Measurements from ENCODE around the gene TIAM1.

TIAM1 gene

GRCh38 chr21:31265366-31266013, 78.6 kb downstream of the TIAM1 start:
- Histone ChIP-seq H3K27me3 (ENCODE audit: low read length) (no peaks in the 10 kb centered on the region), H3K79me2 (ENCODE audit: insufficient read depth, low read length) (no peaks in the 10 kb centered on the region), H3F3A (ENCODE audit: insufficient read depth) (no peaks in the 10 kb centered on the region), H4K20me1 (ENCODE audit: low read depth, low read length) (no peaks in the 10 kb centered on the region), H3K9me3 (ENCODE audit: insufficient read depth, low read length) (no peaks in the 10 kb centered on the region), H3K4me3 (ENCODE audit: insufficient read depth, low read length, poor library complexity, severe bottlenecking) (no peak overlapping the region), H3K36me3 (ENCODE audit: low read length) (no peaks in the 10 kb centered on the region), H3K9me2 (replicated peaks; ENCODE audit: insufficient read depth, low read length) (no peaks in the 10 kb centered on the region), H2AFZ (ENCODE audit: low read depth, low read length, severe bottlenecking) (no peak overlapping the region), H3K9ac (ENCODE audit: low read length) (no peak overlapping the region), H3K27ac (ENCODE audit: low read depth, low read length) (no peak overlapping the region), H3K4me2 (ENCODE audit: low read depth, low read length, poor library complexity, severe bottlenecking) (no peak overlapping the region)
- TF ChIP-seq CTCF (IDR thresholded peaks at IDR 0.05; ENCODE audit: insufficient read depth, low read length, poor library complexity, severe bottlenecking), result no peak
- TF ChIP-seq EZH2phosphoT487 (conservative IDR thresholded peaks at IDR 0.05; ENCODE audit: low read length), result no peak

GRCh38 chr21:31264574-31264973, 79.5 kb downstream of the TIAM1 start:
- Histone ChIP-seq H3K4me2 (ENCODE audit: low read depth, low read length, poor library complexity, severe bottlenecking) (no peak overlapping the region), H4K20me1 (ENCODE audit: low read depth, low read length) (no peaks in the 10 kb centered on the region), H3K4me3 (ENCODE audit: insufficient read depth, low read length, poor library complexity, severe bottlenecking) (no peak overlapping the region)

GRCh38 chr21:31262728-31263127, 81.3 kb downstream of the TIAM1 start:
- Histone ChIP-seq H3K27ac (ENCODE audit: low read depth, low read length) (no peak overlapping the region), H3K79me2 (ENCODE audit: insufficient read depth, low read length) (no peaks in the 10 kb centered on the region), H3F3A (ENCODE audit: insufficient read depth) (no peaks in the 10 kb centered on the region), H3K36me3 (ENCODE audit: low read length) (no peaks in the 10 kb centered on the region), H3K4me2 (ENCODE audit: low read depth, low read length, poor library complexity, severe bottlenecking) (no peak overlapping the region), H3K9ac (ENCODE audit: low read length) (no peak overlapping the region), H3K27me3 (ENCODE audit: low read length) (no peaks in the 10 kb centered on the region), H2AFZ (ENCODE audit: low read depth, low read length, severe bottlenecking) (no peak overlapping the region), H3K4me3 (ENCODE audit: insufficient read depth, low read length, poor library complexity, severe bottlenecking) (no peak overlapping the region), H4K20me1 (ENCODE audit: low read depth, low read length) (no peaks in the 10 kb centered on the region), H3K9me3 (ENCODE audit: insufficient read depth, low read length) (no peaks in the 10 kb centered on the region), H3K9me2 (replicated peaks; ENCODE audit: insufficient read depth, low read length) (no peaks in the 10 kb centered on the region)
- TF ChIP-seq EZH2phosphoT487 (conservative IDR thresholded peaks at IDR 0.05; ENCODE audit: low read length) (no peak), CTCF (IDR thresholded peaks at IDR 0.05; ENCODE audit: insufficient read depth, low read length, poor library complexity, severe bottlenecking) (no peak)

More at GRCh38 chr21:31264574-31264973, 79.5 kb downstream of the TIAM1 start:
- H3K27me3 ChIP-seq (ENCODE audit: low read length), result no peaks in the 10 kb centered on the region
- H3K36me3 ChIP-seq (ENCODE audit: low read length), result no peaks in the 10 kb centered on the region
- H2AFZ ChIP-seq (ENCODE audit: low read depth, low read length, severe bottlenecking), result no peak overlapping the region
- H3K9ac ChIP-seq (ENCODE audit: low read length), result no peak overlapping the region
- H3K27ac ChIP-seq (ENCODE audit: low read depth, low read length), result no peak overlapping the region
- no peaks in the 10 kb centered on the region for H3K79me2 ChIP-seq (ENCODE audit: insufficient read depth, low read length)
- no peaks in the 10 kb centered on the region for H3K9me3 ChIP-seq (ENCODE audit: insufficient read depth, low read length)
- H3F3A ChIP-seq (ENCODE audit: insufficient read depth), result no peaks in the 10 kb centered on the region
- no peaks in the 10 kb centered on the region for H3K9me2 ChIP-seq (replicated peaks; ENCODE audit: insufficient read depth, low read length)
- no peak for TF ChIP-seq CTCF (IDR thresholded peaks at IDR 0.05; ENCODE audit: insufficient read depth, low read length, poor library complexity, severe bottlenecking)
- TF ChIP-seq EZH2phosphoT487 (conservative IDR thresholded peaks at IDR 0.05; ENCODE audit: low read length), result no peak

All from SU-DHL-6 (cell line).